Smooth muscle cell (in vitro differentiated cells): ENCODE measurements around the gene STK38L. TPM values are rescaled to one million over a fixed set of nuclear protein-coding genes. Genes with fewer than 3 reads are reported as not detected.

Experiments used
- DNase-seq: peaks from one replicate; lab custom pipeline; 2025; ENCODE audit not compliant: unreplicated experiment; lab: John Stamatoyannopoulos, UW
- H2AFZ ChIP-seq: fragments of 200-600 bp; sonication (generic); 2 replicates; pipeline ENCODE4 v1.6.0; 2016; ENCODE audit warnings: antibody characterized with exemption, low read depth, mild to moderate bottlenecking
- H3F3A ChIP-seq: fragments of 200-600 bp; sonication (generic); 2 replicates; pipeline ENCODE4 v1.6.0; 2017; ENCODE audit warnings: antibody characterized with exemption, low read depth
- H3K27ac ChIP-seq: fragments of 200-600 bp; sonication (generic); 2 replicates; pipeline ENCODE4 v1.5.1; 2016; ENCODE audit warnings: low read depth, mild to moderate bottlenecking
- H3K27me3 ChIP-seq: fragments of 200-600 bp; sonication (generic); 2 replicates; pipeline ENCODE4 v1.6.1; 2016; ENCODE audit warnings: low read depth, mild to moderate bottlenecking
- H3K36me3 ChIP-seq: fragments of 200-600 bp; sonication (generic); 2 replicates; pipeline ENCODE4 v1.5.1; 2016; ENCODE audit warnings: low read depth
- H3K4me1 ChIP-seq: fragments of 200-600 bp; sonication (generic); 2 replicates; pipeline ENCODE4 v1.5.1; 2016; ENCODE audit warnings: low read depth
- H3K4me2 ChIP-seq: fragments of 200-600 bp; sonication (generic); 2 replicates; pipeline ENCODE4 v1.6.0; 2016; ENCODE audit warnings: mild to moderate bottlenecking
- H3K4me3 ChIP-seq: fragments of 200-600 bp; sonication (generic); 2 replicates; pipeline ENCODE4 v1.5.1; 2016; ENCODE audit warnings: mild to moderate bottlenecking
- H3K79me2 ChIP-seq: fragments of 200-600 bp; sonication (generic); 2 replicates; pipeline ENCODE4 v1.6.0; 2016; ENCODE audit warnings: low read depth, mild to moderate bottlenecking
- H3K9ac ChIP-seq: fragments of 200-600 bp; sonication (generic); 2 replicates; pipeline ENCODE4 v1.6.0; 2016; ENCODE audit warnings: low read depth
- H3K9me3 ChIP-seq: fragments of 200-600 bp; sonication (generic); replicated peaks from 2 replicates; pipeline ENCODE4 v1.5.1; 2016; ENCODE audit warnings: low read depth
- H4K20me1 ChIP-seq: fragments of 200-600 bp; sonication (generic); 2 replicates; pipeline ENCODE4 v1.6.0; 2016; ENCODE audit warnings: low read depth
- WGBS: methylation state at CpG from one replicate; pipeline ENCODE4 v1.1.7; 2016; ENCODE audit warnings: low lambda C conversion rate; 5-methylcytosine and 5-hydroxymethylcytosine counted together
- polyA plus RNA-seq: library from polyadenylated mRNA; unstranded; fragments of >200 nt; fragmentation: Nextera tagmentation; extraction: Ambion mirVana; gene quantifications from 2 replicates; pipeline ENCODE4 v1.2.1, GENCODE V29; 2016
- total RNA-seq: library from RNA; depleted of rRNA; stranded (reverse); fragments of >200 nt; gene quantifications from 2 replicates; pipeline ENCODE4 v1.2.3, GENCODE V29; 2014
- TF ChIP-seq, protein P1 (sequence below): fragments of 200-600 bp; sonication (generic); IDR thresholded peaks from 2 replicates; pipeline ENCODE4 v1.5.1; 2017; ENCODE audit warnings: borderline replicate concordance, mild to moderate bottlenecking, antibody characterized with exemption; ENCODE audit not compliant: insufficient read depth, poor library complexity, severe bottlenecking

The STK38L gene
- total and polyA plus RNA-seq, 2 experiments from 2014 or later = 57.8 to 190 TPM

- TF ChIP-seq, protein P1, sequence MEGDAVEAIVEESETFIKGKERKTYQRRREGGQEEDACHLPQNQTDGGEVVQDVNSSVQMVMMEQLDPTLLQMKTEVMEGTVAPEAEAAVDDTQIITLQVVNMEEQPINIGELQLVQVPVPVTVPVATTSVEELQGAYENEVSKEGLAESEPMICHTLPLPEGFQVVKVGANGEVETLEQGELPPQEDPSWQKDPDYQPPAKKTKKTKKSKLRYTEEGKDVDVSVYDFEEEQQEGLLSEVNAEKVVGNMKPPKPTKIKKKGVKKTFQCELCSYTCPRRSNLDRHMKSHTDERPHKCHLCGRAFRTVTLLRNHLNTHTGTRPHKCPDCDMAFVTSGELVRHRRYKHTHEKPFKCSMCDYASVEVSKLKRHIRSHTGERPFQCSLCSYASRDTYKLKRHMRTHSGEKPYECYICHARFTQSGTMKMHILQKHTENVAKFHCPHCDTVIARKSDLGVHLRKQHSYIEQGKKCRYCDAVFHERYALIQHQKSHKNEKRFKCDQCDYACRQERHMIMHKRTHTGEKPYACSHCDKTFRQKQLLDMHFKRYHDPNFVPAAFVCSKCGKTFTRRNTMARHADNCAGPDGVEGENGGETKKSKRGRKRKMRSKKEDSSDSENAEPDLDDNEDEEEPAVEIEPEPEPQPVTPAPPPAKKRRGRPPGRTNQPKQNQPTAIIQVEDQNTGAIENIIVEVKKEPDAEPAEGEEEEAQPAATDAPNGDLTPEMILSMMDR = no peak
- Histone ChIP-seq H3F3A (peaks cover 28% of the 10 kb centered on the region), H4K20me1 (peaks cover 71% of the 10 kb centered on the region), H3K4me1 (peaks cover 4% of the 10 kb centered on the region), H3K36me3 (peaks cover 46% of the 10 kb centered on the region), H3K9me3 (no peaks in the 10 kb centered on the region), H3K4me3 (no peak overlapping the region), H3K27me3 (no peaks in the 10 kb centered on the region), H3K79me2 (peaks cover 18% of the 10 kb centered on the region), H3K9ac (no peak overlapping the region), H3K27ac (peak overlapping the region; percentile 46), H3K4me2 (no peak overlapping the region), H2AFZ (no peak overlapping the region)
- no peak for DNase-seq
- WGBS = 85% methylated on average over 2 of the region's 2 CpGs
Observed at GRCh38 chr12:27319848-27320247, 75.8 kb downstream of the STK38L start.

- no peak overlapping the region for H2AFZ ChIP-seq
- H3K9me3 ChIP-seq = no peaks in the 10 kb centered on the region
- H3K4me3 ChIP-seq = no peak overlapping the region
- peaks cover 34% of the 10 kb centered on the region for H4K20me1 ChIP-seq
- TF ChIP-seq, protein P1 = no peak
- no peak overlapping the region for H3K9ac ChIP-seq
- peaks cover 27% of the 10 kb centered on the region for H3K36me3 ChIP-seq
- H3F3A ChIP-seq = peaks cover 9% of the 10 kb centered on the region
- peak overlapping the region; percentile 9 for H3K27ac ChIP-seq
- H3K4me2 ChIP-seq = no peak overlapping the region
- DNase-seq = no peak
- peaks cover 12% of the 10 kb centered on the region for H3K79me2 ChIP-seq
- H3K27me3 ChIP-seq = no peaks in the 10 kb centered on the region
- H3K4me1 ChIP-seq = no peaks in the 10 kb centered on the region
Observed at GRCh38 chr12:27324530-27324929, 80.4 kb downstream of the STK38L start.

GRCh38 chr12:27330846-27331245 lies 86.8 kb downstream of the STK38L start:
- Histone ChIP-seq H3K9ac (peak overlapping the region; percentile 74), H3K27me3 (peaks cover 13% of the 10 kb centered on the region), H4K20me1 (no peaks in the 10 kb centered on the region), H2AFZ (no peak overlapping the region), H3K9me3 (no peaks in the 10 kb centered on the region), H3K4me2 (peak overlapping the region; percentile 86), H3K36me3 (no peaks in the 10 kb centered on the region), H3F3A (peaks cover 24% of the 10 kb centered on the region), H3K79me2 (peaks cover 7% of the 10 kb centered on the region), H3K4me1 (peaks cover 16% of the 10 kb centered on the region), H3K27ac (peak overlapping the region; percentile 97), H3K4me3 (peak overlapping the region; percentile 27)
- WGBS = 58% methylated on average over 1 of the region's 1 CpG
- DNase-seq = no peak
- TF ChIP-seq, protein P1 = no peak

DNA sequence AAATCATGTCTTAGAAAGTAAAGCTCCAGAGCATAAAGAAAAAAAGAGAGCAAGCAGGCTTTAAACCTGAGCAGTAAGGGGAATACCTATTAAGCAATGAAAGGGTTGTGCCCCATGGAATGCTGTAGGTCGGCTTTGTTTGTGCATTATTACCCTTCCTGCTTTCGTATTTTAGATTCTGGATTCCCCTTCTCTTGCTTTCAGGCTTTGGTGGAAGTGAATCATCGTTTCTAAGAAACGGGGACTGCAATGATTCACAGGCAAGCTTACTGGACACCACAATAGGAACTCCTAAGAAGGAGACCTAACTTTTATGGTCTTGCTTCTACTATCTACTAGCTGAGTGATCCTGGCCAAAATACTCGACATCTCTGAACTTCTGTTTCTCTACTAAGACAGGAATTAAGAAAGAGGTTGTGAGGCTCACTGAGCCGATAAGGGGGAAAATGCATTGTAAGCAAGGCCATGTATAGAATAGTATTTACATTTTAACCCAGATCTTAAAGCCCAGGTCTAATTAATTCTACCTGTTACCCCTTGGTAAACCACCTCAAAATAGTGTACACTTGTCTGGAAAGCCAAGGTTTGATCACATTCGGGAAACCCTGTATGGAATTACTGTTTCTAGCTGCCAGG lies 87.3 kb downstream of the STK38L start:
- H3K36me3 ChIP-seq = no peaks in the 10 kb centered on the region
- peaks cover 13% of the 10 kb centered on the region for H3K27me3 ChIP-seq
- peaks cover 7% of the 10 kb centered on the region for H3K79me2 ChIP-seq
- H3K4me3 ChIP-seq = peak overlapping the region; percentile 67
- H3K4me2 ChIP-seq = peak overlapping the region; percentile 86
- H3F3A ChIP-seq = peaks cover 24% of the 10 kb centered on the region
- TF ChIP-seq, protein P1 = no peak
- DNase-seq = no peak
- 21% methylated on average over 7 of the region's 7 CpGs for WGBS
- H3K9ac ChIP-seq = peak overlapping the region; percentile 74
- peak overlapping the region; percentile 97 for H3K27ac ChIP-seq
- peaks cover 16% of the 10 kb centered on the region for H3K4me1 ChIP-seq
- H4K20me1 ChIP-seq = no peaks in the 10 kb centered on the region
- H3K9me3 ChIP-seq = no peaks in the 10 kb centered on the region
- no peak overlapping the region for H2AFZ ChIP-seq
